ENCODE data around the gene STIM1. TPM values are rescaled to one million over a fixed set of nuclear protein-coding genes. Genes with fewer than 3 reads are reported as not detected.
"Not testable (repeated sequence)": the region's sequence is repeated elsewhere in the genome, so short reads cannot be mapped to it uniquely, and the experiment has no call there.

The STIM1 gene
- total RNA-seq, 1 donor from 2014 or later = 46.4 TPM

DNA sequence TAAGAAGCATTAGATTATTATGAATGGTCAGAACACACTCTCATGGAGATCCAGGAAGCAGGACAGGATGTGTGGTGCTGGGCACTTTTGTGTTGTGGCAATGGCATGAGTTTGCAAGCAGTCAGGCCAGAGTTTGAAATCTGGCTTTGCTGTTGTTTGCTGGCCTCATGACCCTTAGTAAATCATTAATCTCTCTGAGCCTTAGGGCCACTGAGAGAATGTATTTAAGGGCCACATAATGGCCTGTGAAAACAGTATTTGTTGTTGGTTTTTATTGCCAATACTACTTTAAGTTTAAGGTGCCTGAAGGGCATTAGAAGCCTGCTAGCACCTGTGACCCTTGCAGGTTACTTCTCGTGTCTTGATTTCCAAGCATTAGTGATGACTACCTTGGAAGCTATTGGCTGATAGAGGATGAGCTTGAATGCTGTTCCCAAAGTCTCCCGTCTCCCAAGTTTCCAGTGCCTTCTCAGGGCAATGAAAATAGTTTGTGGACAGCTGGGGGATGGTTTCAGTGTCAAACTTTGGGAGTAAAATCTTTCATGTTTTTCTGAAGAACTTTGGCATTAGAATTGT is 24.6 kb downstream of the STIM1 start:
- no peak for DNase-seq (ENCODE audit: low read depth)

DNA sequence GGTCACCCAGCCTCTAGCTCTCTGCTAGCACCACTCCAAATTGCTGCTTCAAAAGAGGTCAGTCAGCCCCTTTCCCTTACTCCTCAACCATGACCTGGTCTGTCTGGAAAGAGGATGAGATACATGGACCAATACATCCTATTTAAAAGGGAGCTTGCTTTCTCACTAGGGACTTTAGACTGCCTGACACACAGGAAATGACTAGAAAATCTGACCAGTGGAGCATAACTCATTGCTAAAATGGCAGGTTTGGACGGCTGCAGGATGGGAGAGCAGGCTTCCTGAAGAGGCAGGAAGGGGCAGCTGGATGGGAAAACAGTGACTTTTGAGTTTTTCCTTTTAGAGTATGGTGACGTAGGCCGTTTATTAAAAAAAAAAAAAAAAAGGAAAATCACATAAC is 25.3 kb downstream of the STIM1 start:
- DNase-seq (ENCODE audit: low read depth) = no peak

DNA sequence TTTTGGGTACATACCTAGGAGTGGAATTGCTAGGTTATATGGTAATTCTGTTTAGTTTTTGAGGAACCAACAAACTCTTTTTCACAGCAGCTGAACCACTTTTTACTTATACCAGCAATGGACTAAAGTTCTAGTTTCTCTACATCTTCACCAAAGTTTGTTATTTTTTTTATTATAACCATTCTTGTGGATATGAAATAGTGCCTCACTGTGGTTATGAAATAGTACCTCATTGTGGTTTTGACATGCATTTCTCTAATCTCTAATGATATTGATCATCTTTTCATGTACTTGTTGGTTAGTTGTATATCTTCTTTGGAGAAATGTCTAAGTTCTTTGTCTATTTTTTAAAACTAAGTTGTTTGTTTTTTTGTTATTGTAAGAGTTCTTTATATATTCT is 27.2 kb downstream of the STIM1 start:
- DNase-seq (ENCODE audit: low read depth) = no peak

DNA sequence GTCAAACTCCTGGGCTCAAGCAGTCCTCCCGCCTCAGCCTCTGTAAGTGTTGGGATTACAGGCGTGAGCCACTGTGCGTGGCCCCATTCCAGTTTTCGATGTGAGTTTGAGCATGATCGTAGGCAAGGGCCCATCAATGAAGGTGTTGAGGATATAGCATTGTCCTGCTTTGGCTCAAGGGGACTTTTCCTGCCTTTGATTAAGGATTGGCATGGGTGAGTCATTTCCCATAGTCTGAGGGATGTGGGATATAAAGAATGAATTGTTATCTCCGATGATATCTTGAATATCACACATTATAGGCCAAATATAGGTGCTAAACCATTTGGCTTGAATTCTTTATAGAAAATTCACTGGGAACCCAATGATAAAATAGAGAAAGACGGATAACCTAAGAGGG is 30.4 kb downstream of the STIM1 start:
- DNase-seq (ENCODE audit: low read depth) = no peak

DNA sequence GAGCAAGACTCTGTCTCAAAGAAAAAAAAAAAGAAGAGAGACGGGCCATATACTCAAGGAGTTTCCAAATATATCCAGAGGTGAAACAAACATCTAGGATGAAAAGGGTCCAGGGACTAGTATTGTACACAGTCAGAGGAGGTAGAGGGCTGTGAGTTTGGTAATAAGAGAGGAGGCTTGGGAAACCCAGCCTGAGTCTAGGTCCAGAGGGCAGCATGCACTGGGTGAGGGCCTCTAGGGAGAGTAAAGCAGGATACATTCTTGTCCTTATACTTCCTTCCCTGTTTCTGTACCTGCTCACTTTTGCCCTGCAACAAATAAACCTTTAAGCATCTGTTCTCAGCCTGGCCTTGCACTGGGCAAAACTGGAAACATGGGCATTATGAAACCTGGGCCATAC is 31.5 kb downstream of the STIM1 start:
- no peak for DNase-seq (ENCODE audit: low read depth)

DNA sequence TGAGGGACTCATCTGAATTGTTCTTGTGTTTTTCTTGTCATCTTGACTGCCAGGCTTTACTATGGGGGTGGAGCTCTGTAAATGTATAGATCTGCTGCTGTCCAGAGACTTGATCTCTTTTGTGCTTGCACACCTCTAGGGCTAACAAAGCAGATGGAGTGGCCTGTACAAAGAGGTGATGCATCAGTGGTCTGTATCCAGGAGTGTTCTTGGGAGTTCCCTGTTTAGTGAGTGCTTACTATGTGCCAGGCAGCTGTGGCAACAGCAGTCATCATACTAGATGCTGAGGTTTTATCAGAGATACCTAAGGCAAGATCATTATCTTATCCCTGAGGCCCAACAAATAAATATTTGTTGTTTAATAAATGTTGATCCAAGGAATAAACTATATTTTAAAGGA is 33.4 kb downstream of the STIM1 start:
- DNase-seq (ENCODE audit: low read depth) = no peak

DNA sequence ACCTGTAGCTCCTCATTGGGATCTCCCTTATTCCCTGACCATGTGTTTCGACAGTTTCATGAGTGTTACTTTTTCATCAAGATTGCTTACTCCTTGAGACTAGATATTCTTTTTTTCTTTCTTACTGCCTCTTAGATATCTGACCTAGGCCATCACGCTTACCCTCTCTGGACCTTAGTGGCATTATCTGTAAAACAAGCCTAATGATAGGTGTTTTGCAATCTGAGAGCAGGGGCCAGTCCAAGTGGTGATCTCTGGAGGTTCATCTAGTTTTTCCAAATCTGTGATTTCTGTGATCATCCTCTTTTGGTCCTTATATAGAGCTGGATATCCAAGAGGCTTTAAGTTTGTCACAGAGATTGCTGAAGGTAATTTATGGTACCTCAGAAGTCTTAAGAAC is 34.5 kb downstream of the STIM1 start:
- DNase-seq (ENCODE audit: low read depth) = no peak

DNA sequence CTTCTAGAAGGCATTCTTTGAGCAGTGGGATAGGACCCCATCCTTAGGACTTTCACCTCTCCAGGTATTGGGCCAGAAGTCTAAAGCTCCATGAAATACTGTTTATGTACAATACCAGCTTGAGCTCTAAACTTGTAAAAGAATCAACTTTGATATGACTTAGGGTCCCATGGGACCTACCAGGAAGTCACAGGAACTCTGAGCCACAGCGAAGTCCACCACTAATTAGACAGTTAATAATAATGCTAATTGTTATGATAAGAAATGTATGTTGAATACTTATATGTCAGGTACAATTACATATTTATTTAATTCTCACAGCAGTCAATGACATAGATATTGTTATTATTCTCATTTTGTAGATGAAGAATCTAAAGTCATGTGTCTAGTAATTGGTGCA is 35.3 kb downstream of the STIM1 start:
- no peak for DNase-seq (ENCODE audit: low read depth)

DNA sequence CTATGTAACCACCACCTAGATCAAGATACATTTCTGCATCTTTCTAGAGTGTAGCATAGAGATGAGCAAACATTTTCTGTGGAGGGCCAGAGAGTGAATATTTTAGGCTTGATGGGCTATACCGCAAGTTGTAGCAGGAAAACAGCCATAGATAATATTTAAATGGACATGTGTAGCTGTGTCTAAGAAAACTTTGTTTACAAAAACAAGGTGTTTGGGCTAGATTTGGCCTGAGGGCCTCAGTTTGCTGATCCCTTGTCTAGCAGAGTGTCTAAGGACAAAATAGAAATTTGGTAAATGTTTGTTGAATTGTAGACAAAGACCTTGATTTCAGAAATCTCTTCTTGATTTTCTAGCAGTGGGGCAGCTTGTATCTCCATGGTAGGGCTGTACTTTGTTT is 36.3 kb downstream of the STIM1 start:
- no peak for DNase-seq (ENCODE audit: low read depth)

DNA sequence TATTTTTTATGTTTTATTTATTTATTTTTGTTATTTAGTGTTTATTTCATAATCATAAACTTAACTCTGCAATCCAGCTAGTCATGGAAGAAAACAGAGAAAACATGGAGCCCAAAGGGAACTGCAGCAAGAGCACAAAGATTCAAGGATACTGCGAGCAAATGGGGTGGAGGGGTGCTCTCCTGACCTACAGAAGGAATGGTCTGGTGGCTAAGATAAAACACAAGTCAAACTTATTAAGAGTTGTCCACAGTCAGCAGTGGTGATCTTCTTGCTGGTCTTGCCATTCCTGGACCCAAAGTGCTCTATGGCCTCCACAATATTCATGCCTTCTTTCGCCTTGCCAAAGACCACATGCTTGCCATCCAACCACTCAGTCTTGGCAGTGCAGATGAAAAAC is 36.7 kb downstream of the STIM1 start:
- DNase-seq (ENCODE audit: low read depth) = no peak

DNA sequence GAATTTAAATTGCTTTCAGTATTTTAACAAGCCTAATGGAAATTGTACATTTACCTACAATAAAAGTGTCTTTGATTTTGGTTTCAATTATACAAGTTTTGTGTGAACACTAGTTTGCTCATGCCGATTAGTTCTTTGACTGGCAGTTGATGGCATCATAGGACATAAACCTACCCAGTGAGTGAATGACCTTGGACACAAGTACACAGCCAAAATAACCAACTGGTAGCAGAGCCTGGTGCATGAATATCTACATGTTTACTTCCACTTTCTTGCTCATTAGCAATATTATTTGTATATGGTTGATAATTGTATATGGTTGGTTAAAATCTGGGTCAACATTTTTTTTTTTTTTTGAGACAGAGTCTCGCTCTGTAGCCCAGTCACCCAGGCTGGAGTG is 37.8 kb downstream of the STIM1 start:
- no peak for DNase-seq (ENCODE audit: low read depth)

DNA sequence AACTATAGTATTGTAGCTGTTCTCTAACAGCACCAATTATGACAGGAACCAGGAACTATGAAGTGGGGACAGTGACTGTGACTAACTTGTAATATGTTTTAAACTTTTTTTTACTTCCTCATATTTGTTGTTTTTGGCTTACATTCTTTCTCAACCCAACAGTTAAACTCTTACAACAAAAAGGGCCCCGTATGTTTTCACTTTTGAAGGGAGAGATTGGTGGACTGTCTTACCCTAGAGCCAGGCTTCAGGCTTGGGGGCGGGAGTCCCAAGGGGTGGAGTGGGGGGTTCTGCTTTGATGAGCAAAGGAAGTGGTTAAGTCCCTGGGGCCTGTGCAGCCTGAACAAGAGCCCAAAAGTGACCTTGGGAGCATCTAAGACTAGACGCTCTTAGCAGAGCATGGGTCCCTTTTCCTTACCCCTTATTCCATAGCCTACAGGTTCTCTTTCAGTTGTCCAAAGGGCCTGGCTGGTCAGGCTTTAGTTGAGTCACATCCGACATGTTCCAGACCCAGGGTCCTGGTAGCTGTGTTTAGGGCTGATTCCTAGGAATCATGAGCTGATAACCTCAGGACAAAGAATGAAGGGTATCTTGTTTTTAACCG is 38.8 kb downstream of the STIM1 start:
- DNase-seq (ENCODE audit: low read depth) = no peak

DNA sequence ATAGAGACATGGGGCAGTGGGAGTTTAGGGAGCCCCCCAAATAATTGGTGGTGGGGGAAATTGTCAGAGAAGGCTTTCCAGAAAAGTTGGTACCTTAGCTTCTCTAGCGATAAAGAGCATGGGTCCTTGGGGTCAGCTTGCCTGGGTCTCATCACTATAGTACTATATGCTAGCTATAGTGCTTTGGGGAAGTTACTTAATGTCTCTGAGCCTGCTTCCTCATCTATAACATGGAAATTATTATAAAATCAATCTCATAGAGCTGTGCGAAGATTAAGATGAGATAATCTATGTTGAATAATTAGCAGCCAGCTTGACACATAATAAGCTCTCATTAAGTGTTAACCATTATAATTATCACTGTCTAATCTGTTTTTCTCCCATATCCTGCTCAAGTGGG is 41.2 kb downstream of the STIM1 start:
- no peak for DNase-seq (ENCODE audit: low read depth)

DNA sequence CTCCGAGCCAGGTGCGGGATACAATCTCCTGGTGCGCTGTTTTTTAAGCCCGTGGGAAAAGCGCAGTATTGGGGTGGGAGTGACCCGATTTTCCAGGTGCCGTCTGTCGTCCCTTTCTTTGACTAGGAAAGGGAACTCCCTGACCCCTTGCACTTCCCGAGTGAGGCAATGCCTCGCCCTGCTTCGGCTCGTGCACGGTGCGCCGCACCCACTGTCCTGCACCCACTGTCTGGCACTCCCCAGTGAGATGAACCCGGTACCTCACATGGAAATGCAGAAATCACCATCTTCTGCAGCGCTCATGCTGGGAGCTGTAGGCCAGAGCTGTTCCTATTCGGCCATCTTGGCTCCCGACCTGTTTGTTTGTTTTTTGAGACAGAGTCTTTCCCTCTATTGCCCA is 44.8 kb downstream of the STIM1 start:
- DNase-seq (ENCODE audit: low read depth) = not testable (repeated sequence)

DNA sequence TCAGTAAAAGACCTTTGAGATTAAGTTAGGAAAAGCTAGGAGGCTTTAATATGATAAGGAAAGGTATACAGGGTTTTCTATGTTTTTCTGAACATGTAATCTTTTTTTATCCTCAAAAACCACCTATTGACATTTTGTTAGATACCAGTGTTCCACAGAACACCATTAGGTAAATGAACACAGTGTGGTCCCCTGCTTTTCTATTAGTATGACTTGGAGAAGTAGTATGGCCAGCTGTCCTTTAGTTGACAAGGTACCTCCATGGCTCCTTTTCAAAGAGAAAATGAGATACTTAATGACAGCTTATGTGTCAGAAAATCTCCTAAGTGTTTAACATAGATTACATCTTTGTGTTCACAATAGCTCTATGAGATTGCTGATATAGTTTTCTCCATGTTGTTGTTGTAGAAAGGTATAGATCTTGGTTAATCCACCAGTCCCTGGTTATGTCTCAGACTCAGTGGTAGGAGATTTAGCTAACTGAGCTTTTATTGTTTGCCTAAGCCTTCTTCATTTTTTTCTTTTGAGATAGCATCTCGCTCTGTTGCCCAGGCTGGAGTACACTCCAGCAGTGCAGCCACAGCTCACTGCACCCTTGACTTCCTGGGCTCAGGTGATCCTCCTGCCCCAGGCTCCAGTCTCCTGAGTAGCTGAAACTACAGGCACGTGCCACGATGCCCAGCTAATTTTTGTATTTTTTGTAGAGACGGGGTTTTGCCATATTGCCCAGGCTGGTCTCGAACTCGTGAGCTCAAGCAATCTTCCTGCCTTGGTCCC is 46.0 kb downstream of the STIM1 start:
- no peak for DNase-seq (ENCODE audit: low read depth)

DNA sequence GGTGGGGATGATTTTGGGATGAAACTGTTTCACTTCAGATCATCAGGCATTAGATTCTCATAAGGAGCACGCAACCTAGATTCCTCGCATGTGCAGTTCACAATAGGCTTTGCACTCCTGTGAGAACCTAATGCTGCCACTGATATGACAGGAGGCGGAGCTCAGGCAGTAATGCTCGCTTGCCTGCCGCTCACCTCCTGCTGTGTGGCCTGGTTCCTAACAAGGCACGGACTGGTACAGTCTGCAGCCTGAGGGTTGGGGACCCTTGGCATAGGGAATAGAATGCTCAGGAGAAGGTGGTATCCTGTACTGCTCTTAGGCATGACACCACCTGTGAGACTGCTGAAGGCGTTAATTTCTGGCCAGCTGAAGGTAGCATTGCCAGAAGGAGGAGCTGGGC is 47.0 kb downstream of the STIM1 start:
- DNase-seq (ENCODE audit: low read depth) = no peak

DNA sequence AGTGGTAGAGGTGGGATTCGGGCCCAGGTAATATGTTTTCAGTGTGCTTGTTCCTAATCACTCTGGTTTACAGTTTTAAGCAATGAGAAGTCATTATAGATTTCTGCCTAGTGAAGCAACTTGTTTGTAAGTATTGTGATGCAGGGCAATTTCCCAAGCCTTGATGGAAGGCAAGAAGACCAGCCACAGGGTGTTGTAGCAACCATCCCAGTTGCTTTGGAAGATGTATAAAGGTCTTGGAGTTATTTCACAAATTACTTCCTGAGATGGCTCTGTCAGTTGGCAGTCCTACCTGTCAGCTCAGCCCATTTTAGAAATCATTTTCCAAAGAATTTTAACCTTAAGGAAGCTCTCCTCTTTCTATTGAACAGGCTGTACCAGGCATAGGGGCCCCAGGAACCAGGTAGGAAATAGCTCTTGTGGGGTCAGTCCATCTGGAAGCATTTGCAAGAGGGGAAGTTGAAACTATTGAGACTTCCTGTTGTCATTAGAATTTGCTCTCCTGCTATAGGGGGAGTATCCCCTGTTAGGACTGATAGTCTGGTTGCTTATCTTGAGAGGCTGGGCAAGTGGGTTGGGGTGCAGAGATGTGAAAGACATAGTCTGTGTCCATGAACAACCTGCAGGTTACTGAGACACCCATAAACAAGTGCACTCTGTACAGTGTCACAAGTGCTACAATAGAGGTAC is 47.9 kb downstream of the STIM1 start:
- no peak for DNase-seq (ENCODE audit: low read depth)

DNA sequence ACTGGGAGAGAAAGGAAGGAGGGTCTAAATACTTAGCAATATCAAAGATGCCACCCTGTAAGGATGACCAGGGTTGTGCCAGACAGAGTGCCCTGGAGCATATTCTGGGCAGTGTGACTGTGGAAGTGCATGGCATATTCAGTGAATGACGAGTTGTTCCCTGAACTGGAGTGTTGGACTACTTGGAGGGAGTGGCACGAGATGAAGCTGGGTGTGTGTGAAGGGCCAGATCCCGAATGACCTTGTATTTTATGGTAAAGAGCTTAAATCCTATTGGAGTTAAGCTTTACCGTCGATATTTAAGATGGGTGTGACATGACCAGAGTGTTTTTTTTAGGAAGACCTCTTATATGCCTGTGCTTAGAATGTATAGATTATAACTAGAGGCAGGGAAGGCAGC is 48.8 kb downstream of the STIM1 start:
- peak; percentile 52 for DNase-seq (ENCODE audit: low read depth)

DNA sequence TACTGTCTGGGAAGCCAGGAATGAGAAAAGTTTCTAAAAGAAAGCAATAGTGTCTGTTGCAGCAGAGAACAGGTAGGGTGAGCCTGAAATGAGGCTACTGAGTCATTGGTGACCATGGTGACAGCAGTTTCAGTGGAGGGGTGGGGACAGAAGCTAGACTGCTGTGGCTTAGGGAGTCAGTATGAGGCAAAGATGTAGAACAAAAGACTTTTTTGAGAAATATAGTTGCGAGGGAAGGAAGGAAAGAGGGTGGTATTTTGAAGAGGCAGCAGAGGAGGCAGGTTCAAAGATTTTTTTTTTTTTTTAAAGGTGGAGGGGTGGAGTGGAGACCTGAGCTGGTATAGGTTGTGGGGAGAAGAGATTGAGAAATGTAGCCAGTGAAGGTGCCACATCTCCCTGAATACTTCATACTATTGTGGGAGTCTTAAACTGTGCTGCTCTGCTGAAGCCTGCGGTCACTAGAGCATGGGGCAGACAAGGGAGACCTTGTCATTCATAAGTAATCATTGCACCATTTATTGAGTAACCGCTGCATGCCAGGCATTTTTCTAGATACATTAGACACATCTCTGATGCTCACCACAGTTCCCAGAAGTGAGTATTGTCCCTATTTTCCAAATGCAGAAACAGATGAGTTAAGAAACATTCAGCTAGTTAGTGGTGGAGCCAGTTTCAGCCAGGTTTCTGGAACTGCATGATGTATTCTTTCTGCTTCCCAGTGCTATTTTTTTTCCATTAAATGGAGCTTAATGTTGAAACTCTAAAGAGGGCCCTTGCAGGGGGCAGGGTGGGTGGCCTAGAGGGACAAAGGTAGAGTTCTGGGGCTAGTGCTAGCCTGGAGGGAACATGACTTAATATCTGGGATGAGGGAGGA is 49.9 kb downstream of the STIM1 start:
- no peak for DNase-seq (ENCODE audit: low read depth)

DNA sequence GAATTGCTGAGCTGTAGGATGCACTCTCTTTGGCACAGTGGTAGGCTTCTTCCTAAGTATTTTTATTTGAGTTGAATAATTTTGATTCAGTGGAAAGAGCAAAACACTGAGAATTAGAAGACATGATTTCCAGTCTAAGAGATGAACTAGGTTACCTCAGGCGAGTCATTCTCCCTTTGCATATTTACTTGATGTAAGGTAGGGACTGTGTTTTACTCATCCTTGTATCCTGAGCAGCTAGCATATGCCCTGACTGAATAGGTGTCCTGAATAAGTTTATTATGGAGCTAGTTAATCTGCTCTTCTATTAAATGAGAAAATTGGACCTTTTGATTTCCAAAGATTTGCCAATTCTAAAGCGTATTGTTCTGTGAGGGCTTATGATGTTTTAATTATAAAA is 50.7 kb downstream of the STIM1 start:
- DNase-seq (ENCODE audit: low read depth) = no peak

DNA sequence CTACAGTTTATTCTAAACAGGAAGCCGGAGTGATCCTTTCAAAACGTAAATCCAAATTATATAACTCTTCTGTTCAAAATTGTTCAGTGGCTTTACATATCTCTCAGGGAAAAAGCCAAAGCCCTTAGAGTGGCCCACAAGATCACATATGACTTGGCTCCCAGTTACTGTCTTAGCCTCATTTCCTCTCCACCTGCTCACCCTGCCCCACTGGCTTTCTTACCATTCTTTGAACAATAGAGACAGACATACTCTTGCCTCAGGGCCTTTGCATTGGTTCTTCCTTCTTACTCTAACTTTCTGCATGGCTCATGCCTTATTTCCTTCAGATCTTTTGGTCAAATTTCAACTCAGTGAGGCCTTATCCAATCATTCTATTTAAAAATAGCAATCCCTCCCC is 52.1 kb downstream of the STIM1 start:
- no peak for DNase-seq (ENCODE audit: low read depth)

Data from myocyte (in vitro differentiated cells).